HG03066 (cell line): ENCODE measurements around the gene MAFF.
"Not testable (repeated sequence)": the region's sequence is repeated elsewhere in the genome, so short reads cannot be mapped to it uniquely, and the experiment has no call there.

ENCODE experiments used
- ATAC-seq: cut with Tn5 transposase; IDR thresholded peaks from one replicate; pipeline ENCODE4 v1.9.1; 2021; ENCODE audit warnings: low read depth; ENCODE audit not compliant: unreplicated experiment

MAFF gene

GRCh38 chr22:38201711-38202436, at the start of gene MAFF:
Gene MAFF (plus strand): TSS chr22:38201994. CDS start chr22:38213854, 11,860 bp downstream.
- ATAC-seq = peak; percentile 43

- no peak for ATAC-seq
Observed at GRCh38 chr22:38153821-38154562, 47.8 kb upstream of the MAFF start.

GRCh38 chr22:38154563-38154915, 47.3 kb upstream of the MAFF start:
- not testable (repeated sequence) for ATAC-seq

- ATAC-seq = no peak
Observed at GRCh38 chr22:38155703-38156102, 46.1 kb upstream of the MAFF start.

- no peak for ATAC-seq
Observed at GRCh38 chr22:38162881-38163843, 38.6 kb upstream of the MAFF start.

GRCh38 chr22:38163844-38164550, 37.8 kb upstream of the MAFF start:
- no peak for ATAC-seq

- ATAC-seq = no peak
Observed at GRCh38 chr22:38164551-38164918, 37.3 kb upstream of the MAFF start.

- no peak for ATAC-seq
Observed at GRCh38 chr22:38165922-38166593, 35.7 kb upstream of the MAFF start.

- ATAC-seq = no peak
Observed at GRCh38 chr22:38167988-38168407, 33.8 kb upstream of the MAFF start.

- ATAC-seq = no peak
Observed at GRCh38 chr22:38169116-38169515, 32.7 kb upstream of the MAFF start.

GRCh38 chr22:38170469-38170868, 31.3 kb upstream of the MAFF start:
- ATAC-seq = no peak

GRCh38 chr22:38171927-38172831, 29.6 kb upstream of the MAFF start:
- no peak for ATAC-seq

GRCh38 chr22:38172832-38173640, 28.8 kb upstream of the MAFF start:
- ATAC-seq = no peak

GRCh38 chr22:38173641-38173906, 28.2 kb upstream of the MAFF start:
- no peak for ATAC-seq

GRCh38 chr22:38174626-38175025, 27.2 kb upstream of the MAFF start:
- ATAC-seq = no peak

GRCh38 chr22:38175206-38176118, 26.3 kb upstream of the MAFF start:
- no peak for ATAC-seq

GRCh38 chr22:38176170-38176741, 25.5 kb upstream of the MAFF start:
- no peak for ATAC-seq
